HG03066 (cell line): ENCODE measurements around the gene NCKAP5.

Experiments
- ATAC-seq: cut with Tn5 transposase; IDR thresholded peaks from one replicate; pipeline ENCODE4 v1.9.1; 2021; ENCODE audit warnings: low read depth; ENCODE audit not compliant: unreplicated experiment

Gene NCKAP5

DNA sequence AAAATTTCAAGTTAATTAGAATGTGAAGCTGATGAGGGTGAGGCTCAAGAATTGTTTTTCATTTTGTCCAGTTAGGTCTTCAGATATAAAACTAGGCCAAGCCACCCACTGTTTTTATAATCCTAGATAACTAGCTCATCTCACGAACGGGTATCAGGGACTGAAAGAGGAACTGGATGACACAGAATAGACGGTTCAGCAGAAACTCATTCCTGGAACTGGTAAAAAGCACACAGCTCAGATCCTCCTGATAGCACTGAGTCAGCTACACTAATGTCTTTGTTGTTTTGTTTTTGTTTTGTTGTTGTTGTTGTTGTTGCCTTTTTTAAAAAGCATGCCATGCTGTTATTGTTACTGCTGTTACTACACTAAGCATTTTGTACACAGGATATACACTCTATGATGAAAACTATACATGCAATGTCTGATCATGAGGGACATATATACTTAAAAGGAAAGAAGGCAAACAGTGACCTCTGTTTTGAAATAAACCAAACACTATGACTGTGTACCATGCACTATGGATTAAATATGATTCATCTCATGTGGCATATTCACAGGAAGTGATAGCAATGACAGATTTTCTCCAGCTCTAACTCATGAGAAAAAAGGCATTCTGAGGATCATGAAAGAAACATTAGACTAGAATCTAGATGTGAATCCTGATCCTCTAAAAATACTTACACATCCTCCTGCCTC, 437.6 kb downstream of the NCKAP5 start:
- ATAC-seq, result no peak

DNA sequence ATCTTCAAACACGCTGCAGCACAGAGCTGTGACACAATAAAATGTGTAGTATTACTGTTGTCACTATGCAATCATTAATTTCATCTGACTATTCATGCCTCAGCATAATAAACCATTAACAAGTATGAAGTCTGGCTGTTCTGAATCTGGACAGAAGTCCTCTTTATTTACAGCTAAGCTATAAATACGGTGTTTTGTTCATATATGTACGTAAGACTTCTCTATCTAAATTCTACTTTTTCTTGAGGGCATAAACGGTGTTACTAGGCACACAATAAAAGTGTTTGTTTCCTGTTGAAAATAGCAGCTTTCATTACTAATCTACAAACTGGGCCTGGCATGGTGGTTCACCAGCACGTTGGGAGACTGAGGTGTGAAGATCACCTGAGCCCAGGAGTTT, 443.8 kb downstream of the NCKAP5 start:
- no peak for ATAC-seq

DNA sequence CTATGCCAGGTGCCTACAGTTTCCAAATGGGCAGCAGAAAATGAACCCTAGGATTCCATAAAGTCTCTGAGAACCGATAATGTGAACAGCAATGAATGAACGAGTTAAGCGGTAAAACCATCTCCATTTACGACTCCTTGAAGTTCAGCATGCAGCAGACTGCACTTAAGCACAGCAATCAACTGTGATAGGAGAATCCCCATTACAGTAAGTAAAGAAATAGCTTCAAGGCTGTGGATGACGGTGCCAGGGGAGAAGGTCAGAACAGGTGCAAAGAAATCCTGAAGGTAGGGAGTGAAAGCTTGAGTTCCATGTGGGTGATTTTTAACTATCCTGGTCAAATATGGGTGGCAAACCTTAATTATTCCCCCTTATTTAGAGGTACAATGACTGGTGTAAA, 444.4 kb downstream of the NCKAP5 start:
- ATAC-seq, result no peak

DNA sequence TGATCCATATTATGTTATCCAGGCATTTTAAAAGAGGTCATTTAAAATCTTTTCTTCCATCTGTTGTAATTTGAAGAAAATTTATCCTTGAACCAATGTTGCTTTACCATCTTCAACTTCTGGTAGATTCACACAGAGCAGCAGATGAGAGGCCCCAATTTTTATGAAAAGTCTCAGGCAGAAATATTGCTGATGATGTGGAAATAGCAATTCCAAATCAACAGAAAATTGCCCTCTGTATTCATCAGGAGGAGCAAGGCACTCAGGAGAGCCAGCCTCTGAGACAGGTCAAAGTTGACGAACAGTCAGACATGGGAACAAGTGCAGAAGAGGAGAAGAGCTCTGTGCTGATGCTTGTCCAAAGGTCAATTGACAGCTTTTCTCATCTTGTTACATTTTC, 444.9 kb downstream of the NCKAP5 start:
- no peak for ATAC-seq

DNA sequence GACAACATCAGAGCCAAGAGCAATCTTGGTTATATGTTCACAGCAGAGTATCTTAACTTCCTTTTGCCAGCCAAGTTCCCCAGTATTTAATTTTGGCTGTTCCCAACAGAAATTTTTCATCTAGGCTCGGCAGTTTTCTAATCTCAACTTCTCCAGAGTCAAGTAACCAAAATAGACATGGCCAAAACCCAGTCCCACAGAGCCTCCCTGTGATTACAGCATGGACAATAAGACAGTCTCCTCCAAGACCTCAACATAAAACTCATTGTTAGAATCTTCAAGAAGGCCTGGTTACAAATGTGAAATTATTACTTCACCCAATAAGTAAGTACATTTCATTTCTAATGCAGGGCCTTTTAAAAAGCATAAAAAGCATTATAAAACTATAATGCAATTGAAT, 445.7 kb downstream of the NCKAP5 start:
- no peak for ATAC-seq

DNA sequence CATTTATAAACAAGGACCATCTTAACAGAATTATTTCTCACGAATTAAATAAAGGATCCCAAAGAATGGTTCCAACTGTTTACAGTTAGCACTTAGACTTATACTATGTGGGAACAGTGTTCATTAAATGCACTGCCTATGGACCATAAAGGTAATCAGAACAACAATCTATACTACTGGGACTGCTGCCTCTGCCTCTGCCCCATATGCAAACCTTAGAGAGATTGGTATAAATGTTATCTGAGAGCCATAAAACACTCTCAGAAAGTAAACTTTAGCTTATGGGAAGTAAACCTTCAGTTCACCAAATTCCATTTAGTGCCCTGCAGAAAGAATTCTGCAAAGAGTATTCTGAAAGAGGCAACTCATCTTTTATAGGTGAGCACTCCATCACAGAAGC, 448.0 kb downstream of the NCKAP5 start:
- no peak for ATAC-seq

DNA sequence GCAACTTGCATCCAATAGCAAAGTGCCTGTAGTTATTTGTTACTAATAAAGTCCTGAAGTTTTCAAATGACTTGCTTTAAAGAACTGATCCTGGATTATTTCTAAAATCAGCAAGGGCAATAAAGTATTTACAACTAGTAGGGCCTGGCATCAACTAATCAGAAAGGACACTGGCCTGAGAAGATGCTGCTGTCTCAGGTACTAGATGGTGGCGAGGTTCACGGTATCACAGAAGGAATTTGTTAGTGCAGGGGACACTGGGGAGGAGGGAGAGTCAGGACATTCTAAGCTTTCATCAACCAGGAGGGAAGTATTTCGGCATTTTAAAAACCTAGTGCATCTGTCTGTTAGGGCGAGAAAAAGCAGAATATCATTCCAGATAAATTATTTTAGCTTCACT, 458.1 kb downstream of the NCKAP5 start:
- no peak for ATAC-seq

DNA sequence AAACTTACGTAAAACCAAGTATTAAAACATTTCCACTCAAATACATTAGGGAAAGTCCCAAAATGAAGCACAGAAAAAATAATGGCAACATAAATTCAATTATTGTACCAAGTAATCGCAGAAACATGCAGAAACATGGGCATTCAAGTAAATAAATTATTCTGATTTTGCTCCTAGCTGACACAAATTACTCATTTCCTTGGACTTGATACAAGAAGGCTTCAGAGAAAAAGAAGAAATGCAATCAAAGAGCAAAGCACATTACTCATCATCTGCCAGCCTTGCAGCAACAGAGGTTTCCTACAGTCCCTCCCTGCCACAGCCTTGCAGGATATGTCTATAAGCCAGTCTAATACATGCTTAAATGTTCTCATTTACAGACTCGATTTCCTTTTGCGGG, 458.5 kb downstream of the NCKAP5 start:
- no peak for ATAC-seq

DNA sequence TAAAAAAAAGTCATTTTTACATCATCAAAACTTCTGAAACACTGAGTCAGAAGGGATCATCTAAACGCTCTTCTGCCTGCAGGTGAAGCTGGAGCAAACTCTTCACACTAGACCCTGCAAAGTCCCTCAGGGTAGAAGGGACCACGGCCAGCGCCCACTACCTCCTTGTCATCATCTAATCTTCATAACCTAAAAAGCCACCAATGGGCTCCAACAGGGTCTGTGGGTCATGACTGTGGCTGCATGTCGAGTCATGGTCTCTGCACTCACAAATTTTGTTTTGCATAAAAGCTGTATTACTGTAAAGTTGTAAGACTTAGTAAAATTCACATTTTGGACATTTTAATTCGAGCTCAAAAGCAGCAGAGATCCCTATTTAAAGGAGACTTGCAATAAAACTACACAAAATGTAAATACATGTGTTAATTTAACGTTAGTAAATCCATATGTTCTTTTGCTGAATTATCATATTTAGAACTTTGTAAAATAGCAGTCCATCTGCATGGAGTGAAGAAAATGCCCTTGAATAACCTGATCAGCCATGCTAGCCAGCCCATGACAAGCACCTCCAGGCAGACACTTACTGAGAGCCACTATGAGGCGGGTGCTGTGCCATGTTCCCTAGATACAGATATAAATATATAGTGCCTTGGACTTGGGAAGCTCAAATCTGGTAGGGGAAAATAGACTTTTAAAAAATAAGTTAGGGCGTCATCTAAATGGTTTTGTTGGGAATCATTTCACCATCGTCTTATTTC, 461.0 kb downstream of the NCKAP5 start:
- ATAC-seq, result no peak

DNA sequence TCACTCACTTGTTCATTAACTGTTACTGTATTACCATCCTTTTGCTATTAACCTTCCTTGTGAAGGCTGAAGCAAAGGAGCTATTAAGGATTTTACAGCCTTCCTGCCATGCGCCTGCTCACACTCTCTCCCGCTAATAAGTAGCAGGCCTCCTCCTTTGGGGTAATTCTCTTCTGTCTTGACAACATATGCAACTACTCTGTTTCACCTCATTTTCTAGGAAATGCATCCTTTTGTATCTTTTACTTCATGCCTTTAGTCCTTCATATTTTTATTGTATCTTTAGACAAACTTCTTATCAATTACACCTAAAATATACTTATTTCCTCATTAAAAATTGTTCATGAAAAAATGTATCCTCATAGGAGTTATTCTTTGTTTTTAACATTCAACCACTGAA, 463.4 kb downstream of the NCKAP5 start:
- ATAC-seq, result no peak

DNA sequence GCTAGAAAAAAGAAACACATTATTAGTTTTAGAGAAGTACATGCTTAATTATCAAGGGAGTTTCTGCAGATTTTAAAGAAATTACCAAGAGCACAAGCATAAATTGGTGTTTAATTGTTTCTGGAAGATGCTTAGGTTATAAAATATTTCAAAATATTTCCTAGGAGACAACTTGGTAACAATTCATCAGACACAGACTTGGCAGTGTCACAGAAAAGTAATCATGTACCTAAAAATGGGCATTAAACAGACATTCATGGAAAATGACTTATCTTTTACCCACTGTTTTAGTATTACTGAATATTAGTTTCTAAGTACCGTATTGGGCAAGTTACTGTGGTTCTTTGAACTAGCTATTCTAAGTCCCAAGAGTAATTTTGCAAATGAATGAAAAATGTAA, 469.5 kb downstream of the NCKAP5 start:
- no peak for ATAC-seq

DNA sequence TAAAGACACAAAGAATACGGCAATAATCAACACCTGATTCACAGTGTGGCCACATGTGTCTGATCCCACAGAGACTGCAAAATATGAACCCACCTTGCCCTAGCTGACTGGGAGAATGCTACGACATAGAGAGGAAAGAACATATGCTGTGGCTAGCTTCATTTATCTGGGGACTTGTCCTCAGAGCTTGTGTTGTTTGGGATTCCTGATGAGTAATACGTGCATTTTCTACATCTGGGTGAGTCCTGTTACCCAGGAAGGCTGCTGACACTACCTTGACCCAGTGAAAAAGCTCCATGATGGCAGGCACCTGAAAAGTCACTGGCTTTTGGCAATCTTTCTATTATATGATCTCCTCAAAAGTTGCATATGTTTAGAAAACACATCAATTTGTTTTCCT, 470.6 kb downstream of the NCKAP5 start:
- no peak for ATAC-seq

DNA sequence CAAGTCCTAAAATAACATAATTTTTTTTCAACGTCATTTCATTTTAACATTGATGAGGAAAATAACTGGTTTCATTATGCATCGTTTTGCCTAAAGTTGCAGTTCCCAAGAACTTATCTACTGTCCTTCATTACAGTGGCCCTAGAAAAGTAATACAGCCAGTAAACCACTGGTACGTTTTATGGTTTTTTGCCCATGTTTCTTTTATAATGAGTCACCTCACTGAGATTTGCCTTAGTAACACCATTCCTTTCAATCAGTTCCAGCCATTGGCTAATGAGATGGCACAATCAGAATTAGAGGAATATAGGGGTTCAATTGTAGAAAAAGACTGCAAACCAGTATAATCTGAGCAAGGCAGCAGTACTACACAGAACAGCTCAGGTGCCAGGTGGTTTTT, 475.7 kb downstream of the NCKAP5 start:
- no peak for ATAC-seq

DNA sequence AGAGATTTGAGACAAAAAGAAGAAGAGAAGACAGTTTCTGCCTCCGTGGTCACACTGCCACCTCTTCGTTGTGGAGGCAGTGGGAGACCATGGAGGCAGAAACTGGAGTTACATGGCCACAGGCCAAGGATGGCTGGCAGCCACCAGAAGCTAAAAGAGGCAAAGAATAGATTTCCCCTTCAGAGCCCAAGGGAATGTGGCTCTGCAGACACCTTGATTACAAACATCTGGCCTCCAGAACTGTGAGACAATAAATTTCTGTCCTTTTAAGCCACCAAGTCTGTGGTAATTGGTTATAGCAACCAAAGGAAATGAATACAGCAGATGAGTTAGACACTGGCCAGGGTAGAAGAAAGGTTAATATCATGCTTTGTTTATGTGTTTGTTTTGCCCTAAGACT, 477.9 kb downstream of the NCKAP5 start:
- no peak for ATAC-seq

DNA sequence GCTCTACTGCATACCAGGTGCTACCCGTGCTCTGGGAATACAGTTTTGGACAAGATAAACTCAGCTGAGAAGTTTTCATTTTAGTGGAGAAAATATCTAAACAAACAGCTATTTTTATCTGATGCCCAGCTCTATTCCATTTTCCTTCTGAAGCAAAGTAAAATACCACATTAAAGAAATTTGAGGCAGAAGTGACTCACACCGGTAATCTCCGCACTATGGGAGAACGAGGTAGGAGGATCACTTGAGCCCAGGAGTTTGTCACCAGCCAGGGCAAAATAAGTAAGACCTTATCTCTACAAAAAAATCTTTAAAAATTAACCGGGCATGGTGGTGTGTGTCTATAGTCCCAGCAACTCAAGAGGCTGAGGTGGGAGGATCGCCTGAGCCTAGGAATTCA, 482.1 kb downstream of the NCKAP5 start:
- ATAC-seq, result no peak

DNA sequence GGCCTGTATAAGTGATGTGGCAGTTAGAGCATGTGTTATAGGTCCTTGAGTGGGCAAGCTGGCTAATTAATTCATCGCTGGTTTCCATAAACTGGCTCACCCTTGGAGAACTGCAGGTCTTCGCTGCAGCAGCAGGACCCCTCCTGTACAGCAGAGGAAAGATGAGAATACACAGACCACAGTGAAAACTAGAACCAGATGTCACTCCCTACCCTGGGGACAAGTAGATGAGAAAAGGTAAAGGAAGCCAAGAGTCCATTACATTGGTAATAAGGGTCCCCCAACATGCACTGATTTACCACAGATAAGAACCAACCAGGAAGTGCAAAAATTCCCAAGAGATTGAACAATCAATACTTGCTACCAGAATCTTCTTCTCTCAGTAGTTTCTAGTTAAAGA, 482.6 kb downstream of the NCKAP5 start:
- ATAC-seq, result no peak

DNA sequence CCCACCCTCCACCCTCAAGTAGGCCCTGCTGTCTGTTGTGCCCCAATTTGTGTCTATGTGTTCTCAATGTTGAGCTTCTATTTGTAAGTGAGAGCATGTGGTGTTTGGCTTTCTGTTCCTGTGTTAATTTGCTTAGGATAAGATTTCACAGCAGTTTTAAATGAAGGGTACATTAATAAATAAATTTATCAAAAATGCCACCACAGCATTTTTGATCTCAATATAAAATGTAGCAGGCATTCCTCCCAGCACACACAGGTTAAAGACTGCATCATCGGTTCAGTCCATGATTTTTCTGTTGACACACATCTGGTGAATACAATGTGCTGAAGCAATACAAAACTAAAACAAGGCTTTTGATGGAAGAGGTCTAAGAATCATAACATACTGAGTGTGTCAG, 486.2 kb downstream of the NCKAP5 start:
- ATAC-seq, result no peak

DNA sequence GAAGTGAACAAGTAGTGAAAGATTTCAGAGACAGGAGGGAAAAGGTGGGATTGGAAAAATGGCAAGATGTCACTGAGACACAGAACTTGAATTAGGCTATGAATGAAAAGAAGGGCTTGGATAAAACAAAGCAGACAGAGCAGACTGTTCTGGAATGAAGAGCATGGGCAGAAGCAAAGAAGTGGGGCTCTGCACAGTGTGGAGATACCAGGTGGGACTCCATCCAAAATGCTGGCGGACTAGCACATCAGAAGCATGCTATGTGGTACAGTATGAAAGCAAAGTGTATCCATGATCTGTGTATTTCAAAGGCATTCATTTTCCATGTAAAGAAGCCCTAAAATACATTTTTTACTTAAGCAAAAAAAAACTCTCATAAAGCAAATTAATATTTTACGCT, 487.4 kb downstream of the NCKAP5 start:
- no peak for ATAC-seq

DNA sequence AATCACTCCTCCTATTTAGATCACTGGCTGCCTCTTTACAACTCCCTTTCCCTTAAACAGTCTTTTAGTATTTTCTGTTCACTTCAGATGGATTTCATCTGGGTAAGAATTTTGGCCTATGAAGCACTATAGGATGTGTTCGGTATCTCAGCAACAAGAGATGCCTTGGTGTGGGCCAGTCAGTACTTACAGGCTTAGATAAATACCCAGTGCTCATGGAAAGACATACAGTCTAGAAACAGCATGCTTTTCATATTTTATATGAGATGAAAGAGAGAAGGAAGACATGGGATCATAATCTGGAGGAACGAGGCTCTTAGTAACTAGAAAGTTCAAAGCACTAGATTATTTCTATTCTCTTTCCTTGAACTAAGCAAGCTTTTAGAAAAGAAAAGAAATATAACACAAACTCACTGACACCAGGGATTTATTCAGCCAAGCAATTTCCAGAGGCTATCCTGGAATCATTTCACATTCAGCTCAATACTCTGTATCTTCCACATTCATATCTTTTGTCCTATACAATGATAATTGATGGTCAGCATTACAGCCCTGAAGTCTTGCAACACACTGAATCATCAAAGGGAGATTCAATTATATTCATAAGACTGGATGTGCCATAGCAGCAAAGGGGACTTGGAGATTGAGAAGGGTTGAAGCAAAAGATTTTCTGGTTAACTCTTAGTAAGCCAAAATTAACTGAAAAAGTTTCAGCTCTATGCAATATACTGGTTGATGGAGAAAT, 489.4 kb downstream of the NCKAP5 start:
- no peak for ATAC-seq

DNA sequence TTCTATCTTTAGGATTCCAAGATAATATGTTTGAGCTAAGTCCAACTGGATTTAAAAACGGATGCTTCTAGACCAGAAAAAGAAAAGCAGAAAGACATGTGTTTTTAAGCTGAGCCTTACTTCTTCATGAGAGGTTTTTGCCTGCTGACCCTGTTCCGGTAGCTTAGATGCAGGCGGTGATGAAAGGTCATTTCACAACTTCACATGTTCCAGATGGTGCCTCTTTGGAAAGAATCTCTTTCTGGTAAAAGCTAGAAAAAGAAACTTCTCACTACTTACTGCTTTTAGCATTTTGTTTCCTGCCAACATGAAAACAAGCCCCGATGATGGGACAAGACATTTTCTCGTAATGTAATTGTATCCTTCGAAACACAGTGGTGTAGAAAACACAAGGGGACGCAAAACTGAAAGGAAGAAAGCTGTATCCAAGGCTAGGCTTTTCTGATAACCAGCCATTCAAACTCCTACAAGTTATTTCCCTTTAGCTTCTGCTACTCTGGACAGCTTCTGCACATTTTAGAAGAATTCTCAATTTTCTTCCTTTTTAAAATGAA, 490.9 kb downstream of the NCKAP5 start:
- ATAC-seq, result no peak
